ENCODE results near the gene CATSPERD. TPM values are rescaled to one million over a fixed set of nuclear protein-coding genes. Genes with fewer than 3 reads are reported as not detected.
"Not testable (repeated sequence)": the region's sequence is repeated elsewhere in the genome, so short reads cannot be mapped to it uniquely, and the experiment has no call there.

CATSPERD gene
- total RNA-seq, 1 donor from 2014 or later, result not detected

DNA sequence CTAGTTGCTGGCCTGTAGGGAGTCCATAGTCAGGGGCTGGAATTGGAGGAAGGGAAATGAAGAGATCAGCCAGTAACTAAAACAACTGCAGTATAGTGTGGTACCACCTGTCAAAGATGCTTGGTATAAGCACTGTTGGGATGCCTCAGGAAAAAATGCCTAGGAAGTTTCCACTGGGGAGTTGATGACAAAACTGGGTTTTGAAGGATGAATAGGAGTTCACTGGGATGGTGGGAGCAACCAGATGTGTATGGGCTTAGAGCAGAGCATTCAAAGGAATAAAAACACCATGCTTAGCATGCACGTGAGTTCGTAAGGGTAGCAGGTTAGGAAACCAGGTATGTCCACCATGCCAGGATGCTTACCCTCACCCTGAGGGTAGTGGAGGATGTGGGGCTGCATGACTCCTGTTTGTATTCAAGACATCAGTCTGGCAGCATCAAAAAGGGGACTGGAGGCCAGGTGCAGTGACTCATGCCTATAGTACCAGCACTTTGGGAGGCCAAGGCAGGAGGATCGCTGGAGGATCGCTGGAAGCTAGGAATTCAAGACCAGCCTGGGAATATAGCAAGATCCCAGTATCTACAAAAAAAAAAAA is 7.1 kb downstream of the CATSPERD start:
- ChIA-PET CTCF (no interaction called here), POLR2A (no interaction called here)
- Mint-ChIP-seq H3K36me3 (ENCODE audit: low read depth) (no peaks in the 10 kb centered on the region), H3K4me1 (no peaks in the 10 kb centered on the region), H3K27me3 (peaks cover 9% of the 10 kb centered on the region), H3K27ac (no peak overlapping the region), H3K9me3 (no peaks in the 10 kb centered on the region), H3K4me3 (no peak overlapping the region)
- intact Hi-C loops (cut with micrococcal nuclease), result loop anchor here (10.0 kb wide), 1 partner anchor 697 kb away; the partner anchor contains the start of gene KHSRP
- DNase-seq, result no peak
- no peak for ATAC-seq (ENCODE audit: low read depth)
- TF ChIP-seq, protein P1, sequence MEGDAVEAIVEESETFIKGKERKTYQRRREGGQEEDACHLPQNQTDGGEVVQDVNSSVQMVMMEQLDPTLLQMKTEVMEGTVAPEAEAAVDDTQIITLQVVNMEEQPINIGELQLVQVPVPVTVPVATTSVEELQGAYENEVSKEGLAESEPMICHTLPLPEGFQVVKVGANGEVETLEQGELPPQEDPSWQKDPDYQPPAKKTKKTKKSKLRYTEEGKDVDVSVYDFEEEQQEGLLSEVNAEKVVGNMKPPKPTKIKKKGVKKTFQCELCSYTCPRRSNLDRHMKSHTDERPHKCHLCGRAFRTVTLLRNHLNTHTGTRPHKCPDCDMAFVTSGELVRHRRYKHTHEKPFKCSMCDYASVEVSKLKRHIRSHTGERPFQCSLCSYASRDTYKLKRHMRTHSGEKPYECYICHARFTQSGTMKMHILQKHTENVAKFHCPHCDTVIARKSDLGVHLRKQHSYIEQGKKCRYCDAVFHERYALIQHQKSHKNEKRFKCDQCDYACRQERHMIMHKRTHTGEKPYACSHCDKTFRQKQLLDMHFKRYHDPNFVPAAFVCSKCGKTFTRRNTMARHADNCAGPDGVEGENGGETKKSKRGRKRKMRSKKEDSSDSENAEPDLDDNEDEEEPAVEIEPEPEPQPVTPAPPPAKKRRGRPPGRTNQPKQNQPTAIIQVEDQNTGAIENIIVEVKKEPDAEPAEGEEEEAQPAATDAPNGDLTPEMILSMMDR (IDR thresholded peaks at IDR 0.05), result no peak

DNA sequence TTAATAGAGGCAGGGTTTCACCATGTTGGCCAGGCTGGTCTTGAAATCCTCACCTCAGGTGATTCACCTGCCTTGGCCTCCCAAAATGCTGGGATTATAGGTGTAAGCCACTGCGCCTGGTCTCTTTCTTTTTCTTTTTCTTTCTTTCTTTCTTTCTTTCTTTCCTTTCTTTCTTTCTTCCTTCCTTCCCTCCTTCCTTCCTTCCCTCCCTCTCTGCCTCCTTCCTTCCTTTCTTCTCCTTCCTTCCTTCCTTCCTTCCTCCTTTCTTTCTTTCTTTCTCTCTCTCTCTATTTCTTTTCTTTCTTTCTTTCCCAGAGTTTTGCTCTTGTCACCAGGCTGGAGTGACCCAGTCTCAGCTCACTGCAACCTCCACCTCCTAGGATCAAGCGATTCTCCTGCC is 12.7 kb downstream of the CATSPERD start:
- ATAC-seq (ENCODE audit: low read depth); H3K4me1 Mint-ChIP-seq; DNase-seq; CTCF ChIA-PET; intact Hi-C loops (cut with micrococcal nuclease); POLR2A ChIA-PET; H3K9me3 Mint-ChIP-seq; H3K27me3 Mint-ChIP-seq; H3K36me3 Mint-ChIP-seq (ENCODE audit: low read depth); H3K4me3 Mint-ChIP-seq; H3K27ac Mint-ChIP-seq: not testable (repeated sequence)

DNA sequence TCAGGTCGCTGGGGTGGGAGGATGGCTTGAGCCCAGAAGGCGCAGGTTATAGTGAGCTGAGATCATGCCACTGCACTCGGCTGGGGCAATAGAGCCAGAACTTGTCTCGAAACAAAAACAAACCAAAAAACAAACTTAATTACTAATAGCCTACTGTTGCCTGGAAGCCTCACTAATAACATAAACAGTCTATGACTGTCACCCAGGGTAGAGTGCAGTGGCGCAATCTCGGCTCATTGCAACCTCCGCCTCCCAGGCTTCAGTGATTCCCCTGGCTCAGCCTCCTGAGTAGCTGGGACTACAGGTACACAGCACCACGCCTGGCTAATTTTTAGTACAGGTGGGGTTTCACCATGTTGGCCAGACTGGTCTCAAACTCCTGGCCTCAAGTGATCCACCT is 18.0 kb downstream of the CATSPERD start:
- TF ChIP-seq, protein P1 (IDR thresholded peaks at IDR 0.05), result no peak
- CTCF ChIA-PET, result no interaction called here
- POLR2A ChIA-PET, result no interaction called here
- DNase-seq, result no peak
- H3K4me1 Mint-ChIP-seq, result no peaks in the 10 kb centered on the region
- H3K27ac Mint-ChIP-seq, result no peak overlapping the region
- no peaks in the 10 kb centered on the region for H3K36me3 Mint-ChIP-seq (ENCODE audit: low read depth)
- peaks cover 5% of the 10 kb centered on the region for H3K9me3 Mint-ChIP-seq
- no peak for ATAC-seq (ENCODE audit: low read depth)
- peaks cover 4% of the 10 kb centered on the region for H3K27me3 Mint-ChIP-seq
- no peak overlapping the region for H3K4me3 Mint-ChIP-seq
- intact Hi-C loops (cut with micrococcal nuclease), result no loop called here

DNA sequence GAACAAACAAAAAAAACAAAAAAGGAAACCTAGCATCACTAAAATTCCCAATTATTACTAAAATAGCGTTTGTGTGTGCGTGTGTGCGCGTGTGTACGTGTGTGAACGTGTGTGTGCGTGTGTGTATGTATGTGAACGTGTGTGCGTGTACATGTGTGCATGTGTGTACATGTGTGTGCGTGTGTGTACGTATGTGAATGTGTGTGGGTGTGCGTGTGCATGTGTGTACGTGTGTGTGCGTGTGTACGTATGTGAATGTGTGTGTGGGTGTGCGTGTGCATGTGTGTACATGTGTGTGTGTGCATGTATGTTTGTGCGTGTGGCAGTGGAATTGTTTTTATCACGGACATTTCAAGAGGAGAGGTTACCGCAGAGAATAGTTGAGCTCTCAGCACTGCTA is 21.6 kb downstream of the CATSPERD start:
- TF ChIP-seq, protein P1 (IDR thresholded peaks at IDR 0.05), result no peak
- Mint-ChIP-seq H3K27ac (no peak overlapping the region), H3K9me3 (peaks cover 5% of the 10 kb centered on the region), H3K4me1 (no peaks in the 10 kb centered on the region), H3K4me3 (no peak overlapping the region), H3K27me3 (peaks cover 4% of the 10 kb centered on the region), H3K36me3 (ENCODE audit: low read depth) (no peaks in the 10 kb centered on the region)
- ChIA-PET POLR2A (no interaction called here), CTCF (no interaction called here)
- no peak for DNase-seq
- intact Hi-C loops (cut with micrococcal nuclease), result no loop called here
- ATAC-seq (ENCODE audit: low read depth), result no peak

DNA sequence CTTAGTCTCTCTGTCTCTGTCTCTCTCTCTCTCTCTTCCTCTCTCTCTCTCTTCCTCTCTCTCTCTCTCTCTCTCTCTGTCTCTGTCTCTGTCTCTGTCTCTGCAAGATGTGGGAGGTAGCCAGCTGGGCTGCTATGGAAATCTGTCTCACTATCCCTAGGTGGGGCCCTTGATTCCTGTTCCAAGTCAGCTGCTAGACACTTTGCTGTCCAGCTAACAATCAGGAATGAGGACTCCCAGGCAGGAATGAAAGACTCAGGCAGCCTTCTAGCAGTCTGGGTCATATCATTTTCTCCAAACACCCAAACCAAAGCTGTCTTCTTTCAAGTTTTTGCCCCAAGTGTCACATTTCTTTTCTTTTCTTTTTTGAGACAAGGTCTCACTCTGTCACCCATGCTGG is 23.2 kb downstream of the CATSPERD start:
- ATAC-seq (ENCODE audit: low read depth) (no peak), DNase-seq (no peak)
- intact Hi-C loops (cut with micrococcal nuclease), result no loop called here
- Mint-ChIP-seq H3K4me1 (no peaks in the 10 kb centered on the region), H3K9me3 (peaks cover 5% of the 10 kb centered on the region), H3K36me3 (ENCODE audit: low read depth) (no peaks in the 10 kb centered on the region), H3K27me3 (peaks cover 4% of the 10 kb centered on the region), H3K27ac (no peak overlapping the region), H3K4me3 (no peak overlapping the region)
- TF ChIP-seq, protein P1 (IDR thresholded peaks at IDR 0.05), result no peak
- ChIA-PET POLR2A (no interaction called here), CTCF (no interaction called here)

DNA sequence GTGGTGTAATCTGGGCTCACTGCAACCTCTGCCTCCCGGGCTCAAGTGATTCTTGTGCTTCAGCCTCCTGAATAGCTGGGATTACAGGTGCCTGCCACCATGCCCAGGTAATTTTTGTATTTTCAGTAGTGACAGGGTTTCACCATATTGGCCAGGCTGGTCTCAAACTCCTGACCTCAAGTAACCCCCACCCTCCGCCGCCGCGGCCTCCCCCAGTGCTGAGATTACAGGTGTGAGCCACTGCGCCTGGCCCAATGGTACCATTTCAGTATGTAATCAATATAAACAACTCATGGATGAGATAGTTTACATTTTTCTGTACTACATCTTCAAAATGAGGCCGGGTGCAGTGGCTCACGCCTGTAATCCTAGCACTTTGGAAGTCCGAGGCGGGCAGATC is 24.6 kb downstream of the CATSPERD start:
- ATAC-seq (ENCODE audit: low read depth); CTCF ChIA-PET; H3K4me3 Mint-ChIP-seq; H3K36me3 Mint-ChIP-seq (ENCODE audit: low read depth); H3K4me1 Mint-ChIP-seq; intact Hi-C loops (cut with micrococcal nuclease); H3K27me3 Mint-ChIP-seq; H3K9me3 Mint-ChIP-seq; H3K27ac Mint-ChIP-seq; POLR2A ChIA-PET; DNase-seq: not testable (repeated sequence)

DNA sequence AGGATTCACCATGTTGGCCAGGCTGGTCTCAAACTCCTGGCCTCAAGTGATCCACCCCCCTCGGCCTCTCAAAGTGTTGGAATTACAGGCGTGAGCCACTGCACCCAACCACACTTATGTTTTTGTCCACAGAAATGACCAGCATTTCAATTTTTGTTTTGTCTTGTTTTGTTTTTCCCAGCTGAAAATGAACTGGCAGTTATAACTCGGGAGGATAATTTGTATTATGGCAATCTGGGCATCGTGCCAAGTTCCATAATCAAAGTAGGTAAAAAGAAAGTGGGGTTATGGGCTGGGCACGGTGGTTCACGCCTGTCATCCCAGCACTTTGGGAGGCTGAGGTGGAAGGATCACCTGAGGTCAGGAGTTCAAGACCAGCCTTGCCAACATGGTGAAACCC is 28.5 kb downstream of the CATSPERD start:
- H3K27ac Mint-ChIP-seq; POLR2A ChIA-PET; H3K4me1 Mint-ChIP-seq; ATAC-seq (ENCODE audit: low read depth); CTCF ChIA-PET; intact Hi-C loops (cut with micrococcal nuclease); H3K27me3 Mint-ChIP-seq; H3K36me3 Mint-ChIP-seq (ENCODE audit: low read depth); H3K9me3 Mint-ChIP-seq; DNase-seq; H3K4me3 Mint-ChIP-seq: not testable (repeated sequence)
